A673 (cell line): Measurements from ENCODE around the gene DOK3.

Source experiments
- EZH2 ChIP-seq: fragments of 200-600 bp; sonication (generic); IDR thresholded peaks from 2 replicates; pipeline ENCODE4 v1.6.1; 2017; ENCODE audit warnings: borderline replicate concordance, low read depth, mild to moderate bottlenecking, mixed read lengths, antibody characterized with exemption, low read length; ENCODE audit not compliant: poor library complexity, severe bottlenecking
- TF ChIP-seq, protein P1 (sequence below): fragments of 300-800, 200-600 bp; sonication (generic); conservative IDR thresholded peaks from 2 replicates; pipeline ENCODE4 v1.5.1; 2017; ENCODE audit warnings: low read depth, mild to moderate bottlenecking, antibody characterized with exemption, low read length, moderate library complexity, mixed read lengths

DNA sequence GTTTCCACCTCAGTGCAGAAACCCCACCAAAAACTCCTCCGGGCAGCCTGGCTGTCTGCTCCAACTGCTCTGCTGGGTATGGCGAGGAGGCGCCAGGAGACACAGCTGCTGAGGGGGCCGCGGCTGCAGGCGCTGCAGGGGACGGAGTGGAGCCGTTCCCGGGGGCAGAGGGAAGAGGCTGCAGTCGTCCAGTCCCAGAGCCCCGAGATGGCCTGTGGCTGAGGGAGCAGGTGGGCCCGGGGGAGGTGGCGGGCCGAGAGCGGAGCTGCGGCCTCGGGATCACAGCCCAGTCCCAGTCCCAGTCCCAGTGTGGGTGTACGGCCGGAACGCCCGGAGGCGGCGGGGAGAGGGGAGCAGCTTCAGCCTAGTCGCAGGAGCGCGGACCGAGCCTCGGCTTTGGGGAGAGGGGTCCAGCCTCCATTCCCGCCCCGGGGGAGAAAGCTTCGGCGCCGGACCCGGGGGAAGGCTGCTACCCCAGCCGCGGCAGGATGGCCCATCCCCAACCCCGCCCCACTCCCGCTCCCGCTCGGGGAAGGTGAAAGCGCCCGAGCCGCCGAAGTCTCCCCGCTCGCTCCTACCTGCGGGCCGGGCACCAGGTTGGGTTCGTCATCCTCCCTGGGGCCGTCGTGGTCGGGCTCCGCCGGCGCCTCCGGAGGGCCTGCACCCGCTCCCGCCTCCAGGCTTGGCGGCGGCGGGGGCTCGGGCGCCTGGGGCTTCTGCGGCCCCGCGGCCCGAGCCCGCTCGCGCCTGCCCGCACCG is 44.2 kb upstream of the DOK3 start:
- TF ChIP-seq, protein P1, sequence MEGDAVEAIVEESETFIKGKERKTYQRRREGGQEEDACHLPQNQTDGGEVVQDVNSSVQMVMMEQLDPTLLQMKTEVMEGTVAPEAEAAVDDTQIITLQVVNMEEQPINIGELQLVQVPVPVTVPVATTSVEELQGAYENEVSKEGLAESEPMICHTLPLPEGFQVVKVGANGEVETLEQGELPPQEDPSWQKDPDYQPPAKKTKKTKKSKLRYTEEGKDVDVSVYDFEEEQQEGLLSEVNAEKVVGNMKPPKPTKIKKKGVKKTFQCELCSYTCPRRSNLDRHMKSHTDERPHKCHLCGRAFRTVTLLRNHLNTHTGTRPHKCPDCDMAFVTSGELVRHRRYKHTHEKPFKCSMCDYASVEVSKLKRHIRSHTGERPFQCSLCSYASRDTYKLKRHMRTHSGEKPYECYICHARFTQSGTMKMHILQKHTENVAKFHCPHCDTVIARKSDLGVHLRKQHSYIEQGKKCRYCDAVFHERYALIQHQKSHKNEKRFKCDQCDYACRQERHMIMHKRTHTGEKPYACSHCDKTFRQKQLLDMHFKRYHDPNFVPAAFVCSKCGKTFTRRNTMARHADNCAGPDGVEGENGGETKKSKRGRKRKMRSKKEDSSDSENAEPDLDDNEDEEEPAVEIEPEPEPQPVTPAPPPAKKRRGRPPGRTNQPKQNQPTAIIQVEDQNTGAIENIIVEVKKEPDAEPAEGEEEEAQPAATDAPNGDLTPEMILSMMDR: no peak
- no peak for TF ChIP-seq EZH2
